Activated CD4-positive, alpha-beta T cell treated with anti-CD3 and anti-CD28 coated beads for 36 hours (primary cell): Measurements from ENCODE around the gene SDK1. TPM values are rescaled to one million over a fixed set of nuclear protein-coding genes. Genes with fewer than 3 reads are reported as not detected.

Source experiments
- ATAC-seq: fragments of 200-7000 bp; cut with Tn5 transposase; one replicate; pipeline ENCODE4 v1.10.0; 2021; ENCODE audit warnings: mild to moderate bottlenecking, moderate library complexity
- CTCF ChIA-PET: fragments of 350-600 bp; sonication (Branson Sonifier 250); formaldehyde crosslinking; loops from one replicate; lab custom pipeline; 2021; ENCODE audit warnings: antibody characterized with exemption; lab: Charles Lee
- POLR2A ChIA-PET: fragments of 350-600 bp; sonication (Branson Sonifier 250); formaldehyde crosslinking; loops from one replicate; lab custom pipeline; 2021; ENCODE audit warnings: antibody characterized with exemption, inconsistent platforms; lab: Charles Lee
- DNase-seq: peaks from one replicate; pipeline ENCODE4 v3.0.0-alpha.2; 2020
- H3K27ac Mint-ChIP-seq: one replicate; pipeline ENCODE4 v1.8.0; 2021; ENCODE audit warnings: mixed read lengths
- H3K27me3 Mint-ChIP-seq: one replicate; pipeline ENCODE4 v1.8.0; 2021; ENCODE audit warnings: mixed read lengths
- H3K36me3 Mint-ChIP-seq: one replicate; pipeline ENCODE4 v1.8.0; 2021; ENCODE audit warnings: low read depth, mixed read lengths
- H3K4me1 Mint-ChIP-seq: one replicate; pipeline ENCODE4 v1.8.0; 2021; ENCODE audit warnings: mixed read lengths
- H3K4me3 Mint-ChIP-seq: one replicate; pipeline ENCODE4 v1.8.0; 2021; ENCODE audit warnings: mild to moderate bottlenecking, moderate library complexity, mixed read lengths
- H3K9me3 Mint-ChIP-seq: one replicate; pipeline ENCODE4 v1.8.0; 2021; ENCODE audit warnings: low read depth, mixed read lengths
- intact Hi-C, 2 experiments: fragments of 100-400 bp; cut with DNase I in 1 of 2; cut with micrococcal nuclease in 1 of 2; formaldehyde crosslinking; loops; one replicate each; pipeline versions ENCODE4 v1.14.2 to v1.15.1; 2022 to 2024; cut with DNase I, micrococcal nuclease
- total RNA-seq, 2 experiments: library from RNA; stranded (reverse); gene quantifications; one replicate each; pipeline ENCODE4 v1.2.3, GENCODE V29; 2021

SDK1 gene
- total RNA-seq, 2 experiments from 2014 or later = 1.1 to 1.9 TPM

DNA sequence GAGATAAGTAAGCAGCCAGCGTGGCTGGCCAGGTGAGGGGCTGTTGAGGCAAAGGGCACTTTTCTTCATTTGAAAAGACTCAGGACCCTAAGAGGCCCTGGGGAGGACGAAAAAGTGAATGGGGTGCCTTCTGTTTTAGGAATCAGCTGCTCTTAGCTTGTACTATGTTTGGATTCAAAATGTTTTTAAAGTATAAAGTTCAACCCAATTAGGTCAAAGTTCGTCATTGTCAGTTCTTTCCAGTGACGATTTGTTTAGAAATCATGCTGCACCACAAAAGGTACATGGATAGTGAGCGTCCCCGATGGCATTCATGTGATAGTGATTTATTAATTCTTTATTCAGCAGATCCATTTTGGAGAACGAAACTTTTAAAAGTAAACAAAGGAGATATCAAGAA is 338.2 kb downstream of the SDK1 start:
- H3K36me3 Mint-ChIP-seq = no peaks in the 10 kb centered on the region
- ChIA-PET POLR2A (no interaction called here), CTCF (interaction anchor here (0.5 kb wide), 1 partner anchor 416 kb away, joined by 3 read pairs; no protein-coding TSS in a partner anchor)
- H3K4me3 Mint-ChIP-seq = no peak overlapping the region
- ATAC-seq (no peak), DNase-seq (no peak)
- H3K9me3 Mint-ChIP-seq = no peaks in the 10 kb centered on the region
- H3K27ac Mint-ChIP-seq = no peak overlapping the region
- intact Hi-C loops = no loop called here
- no peaks in the 10 kb centered on the region for H3K27me3 Mint-ChIP-seq
- H3K4me1 Mint-ChIP-seq = no peaks in the 10 kb centered on the region

DNA sequence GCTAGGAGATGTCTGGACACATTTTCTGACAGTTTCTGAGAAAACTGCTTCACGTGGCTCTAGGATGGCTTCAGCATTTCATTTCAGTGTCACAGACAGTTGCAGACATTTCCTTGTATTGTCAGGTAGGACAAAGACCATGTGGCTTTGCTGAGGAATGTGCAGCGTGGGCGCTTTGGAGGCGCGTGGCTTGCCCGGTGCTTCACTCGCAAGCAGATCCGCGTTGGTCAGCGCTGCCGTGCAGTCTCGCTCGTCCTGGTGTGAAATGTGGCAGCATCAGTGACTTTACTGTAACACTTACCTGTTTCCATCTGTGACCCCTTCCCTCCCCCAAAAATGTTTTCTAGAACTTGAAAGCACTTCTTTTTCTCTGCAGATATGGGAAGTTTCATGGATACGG is 340.5 kb downstream of the SDK1 start:
- intact Hi-C loops = no loop called here
- no peak for ATAC-seq
- Mint-ChIP-seq H3K4me1 (no peaks in the 10 kb centered on the region), H3K27me3 (no peaks in the 10 kb centered on the region), H3K27ac (no peak overlapping the region), H3K9me3 (no peaks in the 10 kb centered on the region), H3K4me3 (no peak overlapping the region), H3K36me3 (no peaks in the 10 kb centered on the region)
- POLR2A ChIA-PET = interaction anchor here (0.6 kb wide), 1 partner anchor 1404 kb away, joined by 3 read pairs; the partner anchor contains the start of gene RBAK
- no peak for DNase-seq
- CTCF ChIA-PET = no interaction called here

DNA sequence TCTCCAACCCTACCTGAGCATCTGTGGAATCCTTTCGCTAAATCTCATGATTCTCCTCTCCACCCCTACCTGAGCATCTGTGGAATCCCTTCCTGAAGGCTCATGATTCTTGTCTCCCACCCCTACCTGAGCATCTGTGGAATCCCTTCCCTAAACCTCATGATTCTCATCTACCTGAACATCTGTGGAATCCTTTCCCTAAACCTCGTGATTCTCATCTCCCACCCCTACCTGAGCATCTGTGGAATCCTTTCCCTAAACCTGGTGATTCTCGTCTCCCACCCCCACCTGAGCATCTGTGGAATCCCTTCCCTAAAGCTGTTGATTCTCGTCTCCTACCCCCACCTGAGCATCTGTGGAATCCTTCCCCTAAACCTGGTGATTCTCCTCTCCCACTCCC is 342.0 kb downstream of the SDK1 start:
- Mint-ChIP-seq H3K9me3 (no peaks in the 10 kb centered on the region), H3K36me3 (no peaks in the 10 kb centered on the region), H3K27me3 (no peaks in the 10 kb centered on the region), H3K27ac (no peak overlapping the region), H3K4me3 (no peak overlapping the region), H3K4me1 (no peaks in the 10 kb centered on the region)
- CTCF ChIA-PET = no interaction called here
- ATAC-seq (no peak), DNase-seq (no peak)
- POLR2A ChIA-PET = no interaction called here
- intact Hi-C loops = no loop called here

DNA sequence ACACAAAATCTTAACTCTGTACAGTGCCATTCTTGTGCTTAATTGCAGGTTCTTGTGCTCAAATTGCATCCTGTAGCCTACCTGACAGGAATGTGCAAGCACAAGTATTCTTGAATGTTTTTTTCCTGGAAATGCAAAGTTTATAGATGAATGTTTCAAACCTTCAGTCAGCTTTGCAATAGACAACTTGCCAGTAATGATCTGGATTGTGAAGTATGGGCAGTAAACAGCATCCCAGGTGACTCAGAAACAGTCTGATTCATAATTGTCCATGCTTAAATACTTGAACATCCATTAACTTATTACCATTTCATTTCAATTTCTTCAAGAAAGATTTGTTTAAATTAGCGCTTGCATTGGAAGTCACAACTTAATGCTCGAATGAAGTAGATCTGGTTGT is 347.2 kb downstream of the SDK1 start:
- POLR2A ChIA-PET = no interaction called here
- no peak for DNase-seq
- H3K27me3 Mint-ChIP-seq = no peaks in the 10 kb centered on the region
- no peaks in the 10 kb centered on the region for H3K9me3 Mint-ChIP-seq
- H3K4me1 Mint-ChIP-seq = no peaks in the 10 kb centered on the region
- H3K36me3 Mint-ChIP-seq = no peaks in the 10 kb centered on the region
- CTCF ChIA-PET = no interaction called here
- H3K27ac Mint-ChIP-seq = no peak overlapping the region
- intact Hi-C loops = no loop called here
- no peak overlapping the region for H3K4me3 Mint-ChIP-seq
- no peak for ATAC-seq

DNA sequence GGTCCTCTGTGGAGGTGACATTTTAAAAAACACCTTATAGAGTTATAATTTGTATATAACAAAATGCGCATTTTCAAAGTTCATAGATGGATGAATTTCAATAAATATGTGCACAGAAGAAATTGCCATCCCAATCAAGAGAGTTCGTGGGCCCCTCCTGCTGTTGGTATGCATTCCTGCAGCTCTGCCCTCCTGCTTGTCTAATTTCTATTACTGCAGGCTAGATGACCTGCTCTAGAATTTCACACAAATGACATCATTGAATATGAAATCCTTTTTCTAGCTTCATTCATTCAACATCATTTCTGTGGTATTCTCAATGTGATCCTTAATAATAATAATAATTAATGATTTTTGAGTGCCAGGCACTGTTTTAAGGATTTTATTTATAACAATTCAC is 348.2 kb downstream of the SDK1 start:
- H3K4me1 Mint-ChIP-seq = no peaks in the 10 kb centered on the region
- H3K27me3 Mint-ChIP-seq = no peaks in the 10 kb centered on the region
- ChIA-PET POLR2A (no interaction called here), CTCF (no interaction called here)
- H3K4me3 Mint-ChIP-seq = no peak overlapping the region
- no peaks in the 10 kb centered on the region for H3K36me3 Mint-ChIP-seq
- DNase-seq (peak; percentile 14), ATAC-seq (no peak)
- intact Hi-C loops = no loop called here
- no peaks in the 10 kb centered on the region for H3K9me3 Mint-ChIP-seq
- H3K27ac Mint-ChIP-seq = no peak overlapping the region

DNA sequence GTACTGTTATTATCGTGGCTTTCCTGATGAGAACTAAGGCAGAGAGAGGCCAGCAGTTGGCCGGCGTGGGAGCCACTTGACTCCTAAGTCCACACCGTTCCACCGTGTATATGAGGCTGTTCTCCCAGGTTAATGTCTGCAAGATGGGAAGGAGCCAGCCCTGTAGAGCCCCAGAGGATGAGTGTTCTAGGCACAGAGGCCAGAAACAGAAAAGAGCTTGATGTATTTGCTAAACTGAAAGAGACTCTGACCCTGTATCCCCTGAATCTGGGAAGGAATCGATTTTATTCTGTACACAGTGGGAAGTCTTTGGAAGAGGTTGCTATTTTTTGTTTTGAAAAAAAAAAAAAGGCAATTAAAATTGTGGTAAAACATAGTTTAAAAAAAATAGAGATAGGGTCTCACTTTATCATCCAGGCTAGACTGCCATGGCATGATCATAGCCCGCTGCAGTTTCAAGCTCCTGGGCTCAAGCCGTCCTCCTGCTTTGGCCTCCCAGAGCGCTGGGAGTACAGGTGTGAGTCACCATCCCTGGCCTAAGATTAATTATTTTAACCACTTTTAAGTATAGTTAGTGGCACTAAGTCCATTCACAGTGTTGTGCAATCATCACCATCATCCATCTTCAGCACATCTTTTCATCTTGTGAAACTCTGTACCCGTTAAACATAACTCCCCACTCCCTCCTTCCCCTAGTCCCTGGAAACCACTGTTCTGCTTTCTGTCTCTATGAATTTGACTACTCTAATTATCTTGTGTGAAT is 348.8 kb downstream of the SDK1 start:
- no peak for ATAC-seq
- Mint-ChIP-seq H3K9me3 (no peaks in the 10 kb centered on the region), H3K4me1 (no peaks in the 10 kb centered on the region), H3K27me3 (no peaks in the 10 kb centered on the region), H3K4me3 (no peak overlapping the region), H3K27ac (no peak overlapping the region), H3K36me3 (no peaks in the 10 kb centered on the region)
- ChIA-PET CTCF (no interaction called here), POLR2A (no interaction called here)
- intact Hi-C loops = no loop called here
- no peak for DNase-seq

DNA sequence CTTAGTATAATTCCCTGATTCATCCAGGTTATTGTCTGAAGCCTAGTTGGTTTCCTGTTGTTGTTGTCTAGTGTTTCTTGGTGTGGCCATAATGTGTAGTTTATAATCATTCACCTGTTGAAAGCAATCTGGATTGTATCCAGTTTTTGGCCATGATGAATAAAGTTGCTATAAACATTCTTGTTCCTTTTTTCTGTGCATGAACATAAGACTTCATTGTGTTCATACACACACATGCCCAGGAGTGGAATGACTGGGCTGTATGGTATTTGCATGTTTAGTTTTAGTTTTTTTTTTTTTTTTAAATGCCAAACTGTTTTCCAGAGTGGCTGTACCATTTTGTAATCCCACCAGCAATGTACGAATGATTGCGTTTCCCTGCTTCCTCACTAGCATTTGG is 349.8 kb downstream of the SDK1 start:
- no peaks in the 10 kb centered on the region for H3K9me3 Mint-ChIP-seq
- no peak overlapping the region for H3K4me3 Mint-ChIP-seq
- H3K27ac Mint-ChIP-seq = no peak overlapping the region
- H3K27me3 Mint-ChIP-seq = no peaks in the 10 kb centered on the region
- CTCF ChIA-PET = no interaction called here
- no peaks in the 10 kb centered on the region for H3K4me1 Mint-ChIP-seq
- DNase-seq (no peak), ATAC-seq (no peak)
- intact Hi-C loops = no loop called here
- POLR2A ChIA-PET = no interaction called here
- H3K36me3 Mint-ChIP-seq = no peaks in the 10 kb centered on the region

DNA sequence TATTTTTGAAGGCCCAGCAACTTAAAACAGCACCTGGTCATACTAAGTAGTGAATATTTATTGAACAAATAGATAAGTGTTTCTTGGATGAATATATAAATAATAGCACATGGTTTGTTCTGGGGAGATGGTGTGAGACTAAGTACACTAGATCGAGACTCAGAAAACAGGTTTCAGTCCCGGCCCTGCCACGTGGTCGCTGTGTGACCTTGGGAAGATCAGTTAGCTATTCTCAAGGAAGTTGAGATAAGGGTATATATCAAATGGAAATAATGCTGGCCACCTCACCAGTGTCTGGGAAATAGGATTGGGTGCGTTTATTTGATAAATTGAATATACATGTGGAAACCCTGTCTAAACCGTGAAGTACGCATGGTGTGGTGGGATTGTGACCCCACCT is 354.6 kb downstream of the SDK1 start:
- Mint-ChIP-seq H3K27ac (no peak overlapping the region), H3K9me3 (no peaks in the 10 kb centered on the region), H3K27me3 (no peaks in the 10 kb centered on the region), H3K4me1 (no peaks in the 10 kb centered on the region), H3K36me3 (no peaks in the 10 kb centered on the region), H3K4me3 (no peak overlapping the region)
- ChIA-PET CTCF (no interaction called here), POLR2A (no interaction called here)
- DNase-seq (no peak), ATAC-seq (no peak)
- intact Hi-C loops = no loop called here

DNA sequence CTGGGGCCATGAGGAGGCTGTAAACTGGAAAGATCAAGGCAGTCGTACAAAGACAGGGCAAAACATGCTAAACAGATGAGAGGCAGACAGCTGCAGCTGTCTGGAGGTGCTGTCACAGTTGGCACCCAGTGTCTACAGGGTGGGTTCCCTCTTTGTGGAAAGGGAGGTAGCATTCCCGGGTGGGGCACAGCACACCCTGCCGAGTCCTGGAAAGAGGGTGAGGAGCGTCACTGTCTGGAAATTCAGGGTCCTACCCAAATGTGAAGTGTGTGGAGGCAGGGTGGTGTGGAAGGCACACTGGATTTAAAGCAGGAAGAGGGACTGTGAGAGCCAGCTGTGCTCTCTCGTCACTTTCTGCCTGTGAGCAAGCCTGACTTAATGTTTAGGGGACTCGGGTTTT is 356.2 kb downstream of the SDK1 start:
- Mint-ChIP-seq H3K27ac (no peak overlapping the region), H3K9me3 (no peaks in the 10 kb centered on the region), H3K27me3 (no peaks in the 10 kb centered on the region), H3K4me1 (no peaks in the 10 kb centered on the region), H3K36me3 (no peaks in the 10 kb centered on the region), H3K4me3 (no peak overlapping the region)
- ATAC-seq = no peak
- POLR2A ChIA-PET = no interaction called here
- CTCF ChIA-PET = no interaction called here
- no peak for DNase-seq
- intact Hi-C loops = no loop called here

DNA sequence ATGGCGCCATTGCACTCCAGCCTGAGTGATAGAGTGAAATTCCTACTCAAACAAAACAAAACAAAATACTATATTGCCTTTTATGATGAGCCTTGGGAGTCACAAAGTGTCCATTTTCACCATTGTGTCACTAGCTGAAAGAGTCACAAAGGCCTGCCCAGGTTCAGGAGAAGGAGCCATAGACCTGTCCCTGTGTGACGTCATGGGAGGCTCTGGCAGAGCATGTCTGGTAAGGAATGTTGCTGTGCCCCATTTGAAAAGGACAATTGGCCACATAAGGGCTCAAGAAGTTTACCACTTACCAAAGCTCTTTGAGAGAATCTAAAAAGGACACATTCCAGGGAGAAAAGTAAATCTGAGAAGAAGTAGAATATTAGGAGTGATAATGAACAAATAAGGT is 367.7 kb downstream of the SDK1 start:
- intact Hi-C loops = no loop called here
- peaks cover 2% of the 10 kb centered on the region for H3K4me1 Mint-ChIP-seq
- no peak overlapping the region for H3K27ac Mint-ChIP-seq
- no peak overlapping the region for H3K4me3 Mint-ChIP-seq
- ChIA-PET CTCF (no interaction called here), POLR2A (no interaction called here)
- no peaks in the 10 kb centered on the region for H3K9me3 Mint-ChIP-seq
- DNase-seq = no peak
- H3K36me3 Mint-ChIP-seq = no peaks in the 10 kb centered on the region
- H3K27me3 Mint-ChIP-seq = no peaks in the 10 kb centered on the region
- no peak for ATAC-seq

DNA sequence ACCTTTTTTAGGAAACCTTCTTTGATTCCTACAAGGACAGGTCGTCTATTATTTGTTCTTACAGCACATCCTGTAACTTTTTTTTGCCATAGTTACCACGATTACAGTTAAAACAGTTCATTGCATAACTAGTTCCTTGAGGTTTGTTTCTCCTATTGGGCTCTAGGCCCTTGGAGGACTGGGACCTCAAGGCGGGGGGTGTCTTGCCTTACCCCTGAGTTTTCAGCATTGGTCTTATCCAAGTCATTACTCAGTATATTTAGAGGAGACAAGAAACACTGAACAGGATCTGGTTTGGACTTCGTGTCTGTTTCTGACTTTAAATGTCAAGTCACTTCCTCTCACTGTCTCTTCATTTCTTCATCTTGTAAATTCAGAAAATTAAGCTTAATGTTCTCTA is 369.8 kb downstream of the SDK1 start:
- Mint-ChIP-seq H3K4me3 (no peak overlapping the region), H3K27me3 (no peaks in the 10 kb centered on the region), H3K36me3 (no peaks in the 10 kb centered on the region), H3K27ac (no peak overlapping the region), H3K9me3 (no peaks in the 10 kb centered on the region), H3K4me1 (peaks cover 2% of the 10 kb centered on the region)
- CTCF ChIA-PET = no interaction called here
- POLR2A ChIA-PET = no interaction called here
- ATAC-seq = peak; percentile 49
- DNase-seq = no peak
- intact Hi-C loops = loop anchor here (5.0 to 10.0 kb wide), 3 partner anchors 784 to 806 kb away; no protein-coding TSS in a partner anchor

DNA sequence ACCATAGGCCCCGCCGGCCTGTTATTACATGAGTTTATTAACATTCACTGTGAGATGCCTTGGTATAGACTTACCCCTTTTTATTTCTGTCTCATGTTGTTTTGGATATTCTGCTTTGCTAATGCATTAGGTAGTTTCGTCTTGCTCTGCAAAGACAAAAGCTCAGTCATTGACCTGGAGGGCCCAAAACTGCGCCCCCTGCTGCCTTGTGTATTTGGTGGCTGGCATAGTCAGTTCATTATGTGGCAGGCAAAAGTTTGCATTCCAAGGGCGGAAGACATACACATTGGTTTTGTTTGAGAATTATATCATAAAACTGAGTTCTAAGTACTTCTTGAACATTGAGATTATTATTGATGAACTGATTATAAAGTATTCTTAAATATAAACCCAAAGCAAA is 372.5 kb downstream of the SDK1 start:
- ChIA-PET POLR2A (no interaction called here), CTCF (interaction anchor here (0.6 to 2.4 kb wide), 10 partner anchors 10 to 1322 kb away, joined by 3 to 10 read pairs (median 3); partner anchors contain the start of gene SDK1)
- Mint-ChIP-seq H3K4me1 (peaks cover 2% of the 10 kb centered on the region), H3K27ac (no peak overlapping the region), H3K4me3 (no peak overlapping the region), H3K27me3 (no peaks in the 10 kb centered on the region), H3K36me3 (no peaks in the 10 kb centered on the region), H3K9me3 (no peaks in the 10 kb centered on the region)
- intact Hi-C loops = loop anchor here (1.0 to 10.0 kb wide), 5 partner anchors 371 to 809 kb away; partner anchors contain the start of gene SDK1 (in 1 of the 2)
- ATAC-seq = no peak
- peak; percentile 77 for DNase-seq
